CD4-positive, alpha-beta T cell treated with Interleukin-2 at 100 ng/mL for 4 hours (primary cell): ENCODE data around the gene FOXL2.
A peak's percentile ranks its signal among the peaks of the same experiment; 100 is the strongest.

ENCODE experiments used
- DNase-seq: peaks from one replicate; pipeline ENCODE4 v3.0.0-alpha.2; 2020; ENCODE audit warnings: low spot score

FOXL2 gene

DNA sequence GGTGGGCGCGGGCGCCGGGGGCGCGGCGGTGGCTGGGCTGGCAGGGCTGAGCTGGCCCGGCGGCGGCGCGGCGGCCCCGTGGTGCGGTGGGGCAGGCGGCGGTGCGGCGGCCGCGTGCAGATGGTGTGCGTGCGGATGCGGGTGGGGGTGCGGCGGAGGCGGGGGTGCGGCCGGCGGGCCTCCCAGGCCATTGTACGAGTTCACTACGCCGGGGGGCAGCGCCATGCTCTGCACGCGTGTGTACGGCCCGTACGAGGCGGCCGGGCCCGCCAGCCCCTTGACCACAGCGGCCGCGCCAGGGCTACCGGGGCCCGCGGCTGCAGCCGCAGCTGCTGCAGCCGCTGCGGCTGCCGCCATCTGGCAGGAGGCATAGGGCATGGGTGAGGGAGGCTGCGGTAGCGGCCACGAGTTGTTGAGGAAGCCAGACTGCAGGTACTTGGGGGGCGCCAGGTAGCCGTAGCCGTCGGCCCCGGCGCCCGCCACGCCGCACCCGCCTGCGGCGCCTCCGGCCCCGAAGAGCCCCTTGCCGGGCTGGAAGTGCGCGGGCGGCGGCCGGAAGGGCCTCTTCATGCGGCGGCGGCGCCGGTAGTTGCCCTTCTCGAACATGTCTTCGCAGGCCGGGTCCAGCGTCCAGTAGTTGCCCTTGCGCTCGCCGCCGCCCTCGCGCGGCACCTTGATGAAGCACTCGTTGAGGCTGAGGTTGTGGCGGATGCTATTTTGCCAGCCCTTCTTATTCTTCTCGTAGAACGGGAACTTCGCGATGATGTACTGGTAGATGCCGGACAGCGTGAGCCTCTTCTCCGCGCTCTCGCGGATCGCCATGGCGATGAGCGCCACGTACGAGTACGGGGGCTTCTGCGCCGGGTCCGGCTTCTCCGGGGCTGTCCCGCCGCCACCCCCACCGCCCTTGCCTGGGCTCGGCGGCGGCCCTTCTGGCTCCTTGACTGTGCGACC, 951 bp downstream of the FOXL2 start:
- no peak for DNase-seq

DNA sequence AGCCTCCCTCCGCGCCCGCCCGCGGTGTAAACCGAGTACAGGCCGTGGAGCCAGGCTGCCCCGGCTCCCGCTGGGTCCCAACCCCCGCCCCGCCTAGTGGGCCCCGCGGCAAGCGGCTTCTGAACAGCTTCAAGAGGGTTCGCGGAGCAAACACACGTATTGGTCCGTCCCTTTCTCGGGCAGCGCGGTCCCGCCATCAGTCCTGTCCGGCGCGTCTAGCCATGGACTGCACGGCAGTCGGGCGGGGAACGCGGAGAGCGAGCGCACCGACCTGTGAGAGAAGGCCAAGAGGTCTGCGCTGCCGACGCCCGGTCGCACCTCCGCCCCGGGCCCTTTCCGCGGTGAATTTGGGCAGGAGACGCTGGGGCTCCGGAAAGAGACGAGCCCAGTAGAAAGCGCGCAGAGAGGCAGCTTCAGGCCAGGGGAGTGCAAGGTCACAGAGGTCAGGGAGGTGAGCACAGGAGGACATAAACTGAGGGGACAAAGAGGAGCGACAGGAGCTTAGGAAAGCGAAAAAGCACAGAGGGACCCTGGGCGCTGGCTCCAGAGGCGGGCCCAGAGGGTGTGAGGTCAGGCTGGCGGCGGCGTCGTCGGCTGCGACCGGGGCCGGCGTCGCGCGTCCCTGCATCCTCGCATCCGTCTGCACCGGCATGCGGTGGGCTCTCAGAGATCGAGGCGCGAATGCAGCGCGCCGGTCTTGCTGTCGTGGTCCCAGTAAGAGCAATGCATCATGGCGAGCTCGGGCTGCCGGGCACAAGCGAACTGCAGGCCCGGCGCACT, 1.8 kb downstream of the FOXL2 start:
- DNase-seq, result no peak

DNA sequence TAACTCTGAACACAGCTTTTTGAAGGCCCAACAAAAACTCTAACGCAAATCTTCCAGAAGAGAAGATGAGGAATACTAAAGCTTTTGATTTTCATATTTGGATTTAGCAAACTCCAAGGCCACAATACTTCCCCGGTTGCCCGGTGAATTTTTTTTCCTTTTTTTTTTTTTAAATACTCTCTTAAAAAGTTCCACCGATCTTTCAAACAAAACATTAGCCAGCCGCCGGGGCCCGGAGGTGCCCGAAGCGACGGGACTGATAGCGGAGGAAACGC, 2.3 kb downstream of the FOXL2 start:
- no peak for DNase-seq

DNA sequence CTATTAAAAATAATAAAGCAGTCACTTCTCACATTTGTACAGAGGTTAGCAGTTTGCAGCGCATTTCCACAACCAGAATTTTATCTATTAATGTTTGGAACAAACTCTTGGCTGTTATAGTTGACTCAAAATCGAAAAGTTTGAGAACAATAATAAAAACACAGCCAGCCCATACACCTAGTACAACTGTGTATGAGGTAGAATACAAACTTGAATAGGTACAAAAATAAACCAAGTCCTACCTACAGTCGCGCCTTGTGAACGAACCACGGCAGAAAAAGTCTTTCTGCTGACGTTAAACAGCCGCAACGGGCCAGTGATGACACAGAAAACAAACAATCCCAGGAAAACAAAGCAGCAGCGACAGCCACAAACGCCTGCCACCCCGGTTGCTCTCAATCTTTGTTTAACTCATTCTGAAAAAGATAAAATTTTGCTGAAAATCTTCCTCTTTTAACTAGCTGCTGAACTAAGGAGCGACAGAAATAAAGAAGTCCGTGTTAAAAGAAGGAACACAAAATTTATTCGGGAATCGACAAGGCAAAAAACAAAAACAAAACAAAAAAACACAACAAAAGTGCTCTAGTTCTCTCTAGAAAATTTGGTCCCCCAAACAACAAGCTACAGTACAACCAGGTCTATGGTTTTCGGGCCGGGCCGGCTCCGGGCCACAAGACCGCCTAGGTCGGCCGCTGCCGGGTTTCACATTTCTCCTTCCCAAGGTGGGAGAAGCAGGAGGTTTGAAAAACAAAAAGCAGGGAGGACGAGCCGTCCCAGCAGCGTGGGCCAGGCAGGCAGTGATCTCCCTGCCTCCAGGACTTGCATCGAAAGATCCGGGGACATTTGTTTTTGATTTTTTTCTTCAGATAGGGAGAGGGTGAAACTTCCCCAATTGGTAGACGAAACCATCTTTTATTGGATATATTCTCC, 2.9 kb downstream of the FOXL2 start:
- DNase-seq, result no peak

DNA sequence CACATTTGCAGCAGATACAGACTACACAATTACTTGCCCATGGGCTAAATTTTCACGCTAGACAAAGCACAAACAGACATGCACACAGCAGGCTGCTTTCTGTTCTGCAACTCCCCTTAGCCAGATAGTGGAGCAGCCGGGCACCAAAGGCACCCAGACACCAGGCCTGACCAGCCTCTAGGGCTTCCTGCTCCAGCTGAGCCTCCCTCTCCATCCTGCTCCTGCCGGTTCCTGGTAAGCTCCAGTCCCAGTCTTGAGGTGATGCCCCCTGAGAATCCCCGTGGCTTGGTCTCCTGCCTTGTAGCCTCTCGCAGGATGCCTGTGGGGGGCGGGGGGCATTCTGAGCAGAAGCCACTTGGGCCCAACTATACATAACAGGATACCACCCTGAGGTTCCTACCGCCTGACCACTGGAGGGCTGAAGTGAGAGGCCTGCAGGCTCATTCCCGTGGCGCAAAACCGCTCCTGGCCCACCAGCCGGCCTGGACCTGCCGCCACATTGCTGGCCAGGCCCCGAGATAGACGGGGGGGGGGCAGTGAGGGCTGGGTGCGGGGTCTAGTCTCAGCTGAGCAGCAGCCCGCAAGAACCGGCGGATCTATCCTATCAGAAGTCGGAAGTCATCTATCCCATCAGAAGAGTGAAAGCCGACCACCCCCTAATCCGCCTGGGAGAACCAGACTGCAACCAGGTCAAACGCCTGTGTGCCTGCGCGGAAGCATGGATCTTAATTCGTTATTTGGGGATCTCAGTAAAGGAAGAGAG, 3.9 kb downstream of the FOXL2 start:
- no peak for DNase-seq

DNA sequence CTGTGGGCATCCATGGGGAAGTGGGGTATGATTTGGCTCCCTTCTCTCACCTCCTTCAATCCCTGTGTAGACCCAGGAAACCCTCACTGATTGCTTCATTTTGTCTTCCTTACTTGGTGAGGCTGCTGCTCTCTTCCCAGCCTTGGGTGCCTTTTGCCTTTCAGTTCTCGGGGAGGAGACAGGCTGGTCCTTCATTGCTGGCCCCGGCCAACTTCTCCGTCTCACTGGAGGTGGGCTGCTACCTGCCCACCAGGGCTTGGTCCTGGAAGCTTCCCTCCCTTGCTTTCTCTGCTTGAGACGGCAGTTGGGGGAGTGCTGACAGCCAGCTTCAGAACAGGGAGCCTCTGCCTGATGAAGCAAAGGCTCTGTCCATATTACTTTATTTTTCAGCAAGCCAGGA, 4.7 kb downstream of the FOXL2 start:
- DNase-seq, result no peak

DNA sequence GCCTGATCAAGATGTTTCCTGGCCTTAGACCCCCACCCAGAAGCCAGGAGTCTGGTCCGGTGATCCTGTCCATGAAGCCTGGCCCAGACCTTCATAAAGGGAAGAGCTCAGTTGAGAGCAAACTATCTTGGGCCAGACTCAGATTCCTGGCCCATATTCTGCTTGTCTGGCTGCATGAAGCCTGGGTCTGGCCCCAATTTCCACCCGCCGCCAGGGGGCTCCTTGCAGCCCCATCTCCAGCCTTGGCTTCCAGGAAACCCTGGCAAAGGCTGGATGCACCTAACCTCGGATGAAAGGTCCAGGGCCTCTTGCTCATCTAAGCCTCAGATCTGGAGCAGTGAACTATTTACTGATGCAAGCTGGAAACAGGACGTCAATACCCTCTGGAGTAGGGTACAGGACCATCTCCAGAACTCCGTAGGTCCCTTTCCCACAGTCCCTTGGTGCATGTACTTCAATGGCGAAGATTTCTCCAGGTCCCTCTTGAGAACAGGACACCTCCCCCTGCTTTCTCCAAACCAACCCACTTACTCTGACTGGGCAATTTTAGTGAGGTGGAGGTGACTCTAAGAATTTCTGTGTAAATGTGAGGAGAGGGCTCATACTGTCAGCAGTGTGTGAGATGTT, 5.6 kb downstream of the FOXL2 start:
- DNase-seq, result no peak

DNA sequence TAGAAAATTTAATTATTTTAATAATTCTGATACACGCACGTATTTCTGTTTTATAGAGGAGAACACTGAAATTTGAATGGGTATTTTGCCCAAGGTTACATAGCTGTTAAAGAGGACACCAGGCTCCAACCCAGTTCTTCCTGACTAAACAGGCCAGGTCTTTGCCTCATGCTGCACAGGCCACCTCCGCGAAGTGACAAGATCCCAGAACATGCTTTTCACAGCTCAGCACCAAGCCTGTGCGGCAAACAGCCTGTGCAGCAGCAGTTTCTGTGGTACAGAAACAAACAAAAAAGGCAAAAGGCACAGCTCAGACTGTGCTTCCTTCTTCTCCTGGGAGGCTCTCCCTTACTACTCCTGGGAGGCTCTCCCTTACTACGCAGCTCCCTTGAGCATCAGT, 6.5 kb downstream of the FOXL2 start:
- no peak for DNase-seq

DNA sequence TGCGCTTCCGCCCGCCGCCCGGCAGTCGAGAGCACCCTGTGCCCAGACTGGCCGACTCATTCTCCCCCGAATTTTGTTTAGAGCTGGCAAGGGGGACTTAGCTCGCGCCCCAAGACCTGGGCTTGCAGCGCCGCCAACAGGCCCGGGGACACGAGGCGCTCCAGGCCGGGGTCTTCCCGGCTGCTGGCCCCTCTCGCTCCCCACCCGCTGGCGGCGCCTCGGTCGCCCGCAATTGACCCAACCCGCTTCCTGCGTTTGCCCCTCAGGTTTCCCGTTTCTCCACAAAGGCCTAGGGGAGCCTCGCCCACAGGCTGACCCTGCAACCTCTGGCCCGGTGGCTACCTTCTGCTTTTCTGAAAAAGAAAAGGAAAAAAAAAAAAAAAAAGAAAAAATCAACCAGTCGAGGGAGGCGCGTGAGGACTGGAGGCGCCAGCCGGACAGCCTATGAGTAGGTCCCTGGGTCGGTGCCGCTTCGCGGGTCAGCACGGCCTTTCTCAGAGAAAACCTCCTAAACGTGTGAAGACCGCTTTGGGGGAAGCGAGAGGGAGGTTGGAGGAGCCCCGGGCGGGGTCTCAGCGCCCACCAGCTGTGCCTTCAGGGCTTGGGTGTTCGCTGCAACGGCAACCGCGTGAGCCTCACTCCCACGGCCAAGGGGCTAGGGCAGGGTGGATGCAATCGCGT, 7.2 kb downstream of the FOXL2 start:
- no peak for DNase-seq

DNA sequence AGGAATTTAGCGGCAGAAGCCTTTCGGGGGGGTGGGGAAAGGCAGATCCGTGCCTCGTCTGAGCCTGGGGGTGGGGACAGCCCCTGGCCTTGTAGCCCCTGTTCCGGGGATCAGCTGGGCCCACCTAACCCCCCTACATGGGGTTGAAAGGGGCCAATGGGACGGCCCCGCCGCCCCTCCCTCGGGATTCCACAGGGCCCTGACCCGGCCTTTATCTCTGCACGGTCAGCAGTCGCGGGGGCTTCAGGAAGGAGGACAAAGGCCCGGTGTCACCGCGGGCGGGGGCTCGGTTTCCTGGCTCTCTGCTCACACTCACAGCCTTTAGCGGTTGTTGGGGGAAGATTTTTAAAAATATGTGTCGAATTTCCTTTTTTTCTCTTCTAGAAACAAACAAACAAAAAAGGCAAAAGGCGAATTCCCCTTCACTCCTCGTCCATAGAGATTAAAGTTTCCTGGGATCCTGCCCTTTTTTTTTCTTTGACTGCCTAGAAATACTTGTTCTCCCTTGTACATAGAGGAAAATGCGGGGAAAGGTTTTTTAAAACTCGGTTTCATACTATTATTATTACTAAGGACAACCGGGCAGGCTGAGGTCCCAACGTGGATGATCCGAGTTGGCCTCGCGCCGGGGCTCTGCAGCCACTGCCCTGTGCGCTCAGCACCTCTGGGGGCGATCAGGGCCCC, 7.9 kb downstream of the FOXL2 start:
- no peak for DNase-seq

DNA sequence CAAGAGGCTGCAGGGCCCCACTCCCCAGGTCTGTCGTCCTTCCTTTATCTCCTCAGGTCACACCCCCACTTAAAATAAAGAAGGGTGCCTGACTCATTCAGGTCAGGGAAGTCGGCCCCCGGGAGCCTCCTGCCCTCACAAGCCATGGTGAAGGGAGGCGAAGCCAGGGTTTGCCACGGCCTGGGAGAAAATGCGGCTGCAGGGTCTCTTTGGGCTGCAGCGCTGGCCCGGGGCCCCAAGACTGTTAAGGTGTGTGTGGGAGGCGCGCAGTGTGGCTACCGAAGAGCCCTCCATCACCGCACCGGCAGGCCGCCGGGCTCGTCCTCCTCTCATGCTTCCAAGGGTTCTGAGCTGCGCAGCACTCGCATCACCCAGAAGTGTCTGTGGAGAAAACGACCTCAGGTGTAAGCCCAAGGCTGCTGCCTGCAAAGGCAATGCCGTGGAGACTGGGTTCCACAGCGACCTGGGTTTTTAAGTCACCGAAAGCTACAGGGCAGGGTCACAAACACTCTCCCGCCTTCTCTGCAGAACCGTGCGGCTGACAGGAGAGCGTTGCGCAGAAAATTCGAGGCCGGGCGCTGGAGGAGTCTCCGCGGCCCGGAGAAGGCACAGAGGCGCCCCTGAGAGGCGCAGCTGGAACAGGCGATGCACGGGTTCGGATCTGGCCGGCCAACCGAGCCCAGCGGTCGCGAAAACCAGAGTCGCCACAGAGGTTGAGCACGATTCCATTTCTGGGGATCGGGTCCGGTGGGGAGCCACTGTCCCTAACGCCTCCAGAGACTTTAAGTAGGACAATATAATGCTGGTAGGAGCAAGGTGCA, 8.7 kb downstream of the FOXL2 start:
- no peak for DNase-seq

DNA sequence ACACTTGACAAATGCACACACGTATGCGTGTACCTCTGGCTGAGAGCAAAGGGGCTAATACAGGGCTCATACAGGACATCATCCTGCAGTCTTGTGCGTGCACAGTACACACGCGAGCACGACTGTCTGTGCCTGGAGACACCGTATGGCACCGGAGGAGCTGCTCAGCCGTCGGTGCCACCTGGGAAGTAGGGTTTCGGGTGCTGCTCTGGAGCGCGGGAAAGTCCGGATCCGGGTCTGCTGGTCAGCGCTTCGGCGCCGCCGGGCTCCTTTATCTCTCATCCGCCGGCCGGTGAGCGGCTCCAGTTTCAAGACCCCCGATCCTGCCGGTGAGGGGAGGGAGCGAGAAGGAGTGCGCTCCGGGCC, 9.3 kb downstream of the FOXL2 start:
- no peak for DNase-seq

DNA sequence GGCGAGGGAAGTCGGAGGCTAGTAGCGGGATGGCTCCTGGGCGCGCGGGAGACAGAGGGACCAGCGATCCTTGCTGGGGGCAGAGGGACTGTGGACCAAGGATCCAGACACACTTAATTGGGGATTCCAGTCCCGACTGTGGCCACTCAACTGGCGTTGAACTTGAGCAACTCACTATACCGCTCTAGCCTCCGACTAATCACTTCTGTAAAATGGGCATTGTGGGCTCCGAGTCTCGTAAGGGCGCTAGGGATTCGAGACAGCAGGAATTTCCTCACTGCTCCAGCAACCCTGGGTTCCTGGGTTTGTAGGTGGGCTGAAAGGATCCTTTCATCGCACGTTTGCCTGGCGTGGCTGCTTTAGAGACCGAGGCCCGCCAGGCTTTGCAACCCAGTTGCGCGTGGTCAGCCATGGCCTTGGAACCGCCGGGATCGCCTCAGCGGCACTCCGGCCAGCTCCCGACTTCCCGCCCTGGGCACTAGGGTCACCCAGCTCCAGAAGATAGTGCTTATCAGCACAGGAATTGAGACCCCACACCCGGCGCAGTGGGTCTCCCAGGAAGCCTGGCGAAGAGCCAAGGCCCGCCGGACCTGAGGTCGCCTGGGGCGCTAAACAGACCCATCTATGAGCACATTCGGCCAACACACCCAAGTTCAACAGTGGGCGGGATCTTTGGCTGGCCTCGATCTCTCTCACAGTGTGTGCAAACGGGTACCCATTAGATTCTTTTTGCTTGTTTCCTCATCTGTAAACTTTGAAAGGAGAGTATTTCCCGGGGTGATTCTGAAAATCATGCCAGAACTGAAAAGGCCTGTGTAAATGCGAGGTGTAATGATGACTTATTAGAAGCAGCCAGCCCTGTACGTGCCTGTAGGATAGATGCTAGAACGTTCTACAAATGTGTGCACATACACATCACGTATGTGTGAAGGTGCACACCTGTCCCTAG, 9.9 kb downstream of the FOXL2 start:
- DNase-seq, result no peak

DNA sequence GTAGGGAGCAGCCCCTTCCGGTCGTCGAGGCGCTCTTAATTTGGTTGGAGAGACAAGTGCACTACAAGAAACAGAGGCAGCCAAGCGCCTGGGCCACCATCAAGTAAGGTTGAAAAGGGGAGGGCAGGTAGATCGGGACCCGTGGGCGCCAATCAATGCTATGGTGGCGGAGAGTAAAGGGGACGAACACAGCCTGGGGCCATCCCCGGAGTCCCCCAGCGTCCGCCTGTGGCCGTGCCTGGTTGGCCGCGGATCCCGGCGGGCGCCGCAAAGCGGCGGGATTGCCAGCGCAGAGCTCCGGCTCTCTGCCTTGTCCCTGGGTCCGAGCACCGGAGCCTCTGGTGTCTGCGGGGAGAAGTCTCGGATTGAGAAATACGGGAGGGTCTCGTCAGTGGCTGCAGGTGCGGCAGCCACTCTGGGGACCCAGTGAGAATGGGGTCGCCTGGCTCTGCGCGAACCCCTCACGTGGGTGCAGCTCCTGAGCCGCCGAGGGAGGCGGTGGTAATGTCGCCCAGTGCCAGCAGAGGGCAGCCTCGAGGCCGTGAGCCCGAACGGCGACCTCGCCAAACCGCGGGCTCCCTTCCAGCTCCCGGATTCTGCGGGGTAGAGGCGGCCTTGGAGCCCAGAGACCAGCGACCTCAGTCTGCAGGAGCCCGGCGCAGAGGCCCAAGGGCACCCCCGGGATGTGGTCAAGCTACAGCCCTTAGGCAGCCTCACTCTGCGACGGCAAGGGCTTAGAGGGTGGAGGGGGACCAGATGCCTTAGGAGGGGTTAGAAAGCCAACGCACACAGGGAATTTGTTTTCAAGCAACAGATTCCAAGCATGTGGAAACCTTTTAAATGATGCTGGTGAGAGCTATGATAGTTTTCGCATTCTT, 10.8 kb downstream of the FOXL2 start:
- DNase-seq, result peak; percentile 69

DNA sequence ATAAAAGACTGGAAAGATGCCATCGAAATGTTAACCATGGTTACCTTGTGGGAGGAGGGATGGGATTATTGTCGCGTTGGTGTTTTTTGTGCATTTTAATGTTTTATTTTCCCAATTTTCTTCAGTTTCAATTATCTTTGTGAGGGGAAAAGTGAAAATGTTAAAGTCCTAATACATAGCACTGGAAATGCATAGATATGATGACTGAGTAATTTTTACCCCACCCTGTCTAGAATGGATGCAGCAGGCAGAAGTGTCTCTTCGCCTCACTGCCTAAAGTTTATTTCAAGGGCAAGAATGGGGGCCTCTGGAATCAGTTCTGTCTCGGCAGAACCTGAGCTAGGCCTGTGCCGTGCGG, 11.5 kb downstream of the FOXL2 start:
- DNase-seq, result no peak

DNA sequence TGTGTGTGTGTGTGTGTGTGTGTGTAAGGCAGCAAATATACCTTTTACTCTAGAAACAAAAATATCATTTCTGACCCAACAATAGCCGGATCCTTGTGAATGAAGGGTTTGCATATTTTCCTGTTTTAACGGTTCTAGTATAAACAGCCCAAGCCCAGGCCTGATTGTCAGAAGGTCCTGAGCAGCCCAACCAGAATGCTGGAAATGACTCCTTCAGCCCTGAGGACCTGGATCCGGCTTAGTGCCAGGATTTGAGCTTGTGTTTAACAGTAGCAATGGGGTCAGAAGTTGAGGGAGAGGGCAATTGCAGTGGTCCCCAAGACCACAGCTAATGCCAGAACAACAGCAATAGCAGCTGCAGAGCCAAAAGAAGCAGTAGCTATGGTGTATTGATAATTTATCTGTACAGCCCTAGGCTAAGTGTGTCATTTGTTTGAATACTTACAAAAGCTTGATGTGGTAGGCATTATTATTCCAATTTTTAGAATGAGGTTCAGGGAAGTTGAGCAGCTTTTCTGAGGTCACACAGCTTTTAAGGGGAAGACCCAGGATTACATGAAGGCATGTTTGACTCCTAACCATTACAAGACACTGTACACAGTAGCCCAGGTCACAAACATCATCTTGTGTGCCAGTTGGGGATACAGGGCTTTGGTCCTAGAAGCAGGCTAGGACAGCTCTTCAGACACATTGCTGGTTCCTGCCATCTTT, 12.8 kb downstream of the FOXL2 start:
- no peak for DNase-seq
